ENCODE measurements around the gene XAB2.

DNA sequence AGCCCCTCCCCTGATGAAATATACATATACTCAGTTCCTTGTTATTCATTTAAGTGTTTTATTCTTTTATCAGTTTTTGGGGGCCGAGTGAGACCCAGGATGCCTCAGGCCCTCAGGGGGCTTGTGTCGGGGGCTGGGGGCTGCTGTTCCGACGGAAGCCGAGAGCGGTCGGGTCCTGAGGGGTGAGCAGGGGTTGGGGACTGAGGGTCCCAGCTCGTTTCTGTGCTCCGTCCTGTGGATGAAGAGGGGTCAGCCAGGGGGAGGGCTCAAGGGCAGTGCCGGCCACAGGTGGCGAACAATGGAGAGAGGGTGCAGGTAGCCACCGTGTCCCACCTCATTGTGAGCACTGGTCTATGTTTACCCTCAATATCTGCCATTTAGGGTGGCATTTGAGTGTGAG is 2.2 kb upstream of the XAB2 start:
- no peak for TF ChIP-seq POLR2A (IDR thresholded peaks at IDR 0.05)
- TF ChIP-seq CTCF (IDR thresholded peaks at IDR 0.05): no peak
